Mesothelial cell of epicardium (in vitro differentiated cells): Measurements from ENCODE around the gene RYR3. TPM values are rescaled to one million over a fixed set of nuclear protein-coding genes. Genes with fewer than 3 reads are reported as not detected.

Source experiments
- DNase-seq, 2 experiments: peaks; one replicate each; pipeline ENCODE4 v3.0.0; 2021; ENCODE audit warnings: low spot score in 2 of 2; ENCODE audit not compliant: unreplicated experiment in 2 of 2
- H3K27ac Mint-ChIP-seq: 2 replicates; pipeline ENCODE4 v1.8.0; 2021; ENCODE audit warnings: mixed read lengths
- H3K27me3 Mint-ChIP-seq: 2 replicates; pipeline ENCODE4 v1.8.0; 2021; ENCODE audit warnings: low read depth, mixed read lengths
- H3K36me3 Mint-ChIP-seq: 2 replicates; pipeline ENCODE4 v1.8.0; 2021; ENCODE audit warnings: mixed read lengths
- H3K4me1 Mint-ChIP-seq: 2 replicates; pipeline ENCODE4 v1.8.0; 2021; ENCODE audit warnings: mixed read lengths
- H3K4me3 Mint-ChIP-seq: 2 replicates; pipeline ENCODE4 v1.8.0; 2021; ENCODE audit warnings: mild to moderate bottlenecking, moderate library complexity, mixed read lengths
- H3K9me3 Mint-ChIP-seq: 2 replicates; pipeline ENCODE4 v1.8.0; 2021; ENCODE audit warnings: mixed read lengths
- CTCF ChIP-seq: fragments of 200-600 bp; sonication (generic); IDR thresholded peaks from one replicate; pipeline ENCODE4 v1.5.0; 2021; ENCODE audit warnings: antibody characterized with exemption; ENCODE audit not compliant: unreplicated experiment
- total RNA-seq: library from RNA; stranded (reverse); gene quantifications from 3 replicates; pipeline ENCODE4 v1.2.1, GENCODE V29; 2021

The RYR3 gene
- total RNA-seq, 1 donor from 2014 or later = 3.8 TPM

GRCh38 chr15:33467146-33467815 lies 156.5 kb downstream of the RYR3 start:
- H3K9me3 Mint-ChIP-seq = peaks cover 4% of the 10 kb centered on the region
- no peak for TF ChIP-seq CTCF
- H3K4me1 Mint-ChIP-seq = no peaks in the 10 kb centered on the region
- no peaks in the 10 kb centered on the region for H3K36me3 Mint-ChIP-seq
- no peak for DNase-seq
- H3K4me3 Mint-ChIP-seq = no peak overlapping the region
- H3K27me3 Mint-ChIP-seq = peaks cover 12% of the 10 kb centered on the region
- H3K27ac Mint-ChIP-seq = no peak overlapping the region

- Mint-ChIP-seq H3K4me3 (no peak overlapping the region), H3K27ac (no peak overlapping the region), H3K9me3 (peaks cover 4% of the 10 kb centered on the region), H3K27me3 (peaks cover 15% of the 10 kb centered on the region), H3K4me1 (no peaks in the 10 kb centered on the region), H3K36me3 (no peaks in the 10 kb centered on the region)
- no peak for DNase-seq
- no peak for TF ChIP-seq CTCF
Observed at GRCh38 chr15:33467816-33468163, 157.0 kb downstream of the RYR3 start.

GRCh38 chr15:33468740-33469139 lies 158.0 kb downstream of the RYR3 start:
- Mint-ChIP-seq H3K27me3 (peaks cover 24% of the 10 kb centered on the region), H3K36me3 (no peaks in the 10 kb centered on the region), H3K4me1 (no peaks in the 10 kb centered on the region), H3K9me3 (peaks cover 4% of the 10 kb centered on the region), H3K27ac (no peak overlapping the region), H3K4me3 (no peak overlapping the region)
- no peak for DNase-seq
- TF ChIP-seq CTCF = no peak

- Mint-ChIP-seq H3K27me3 (peaks cover 29% of the 10 kb centered on the region), H3K27ac (no peak overlapping the region), H3K4me3 (no peak overlapping the region), H3K36me3 (no peaks in the 10 kb centered on the region), H3K4me1 (peaks cover 4% of the 10 kb centered on the region), H3K9me3 (no peaks in the 10 kb centered on the region)
- no peak for DNase-seq
- no peak for TF ChIP-seq CTCF
Observed at GRCh38 chr15:33473005-33473404, 162.2 kb downstream of the RYR3 start.

GRCh38 chr15:33473714-33474113 lies 162.9 kb downstream of the RYR3 start:
- Mint-ChIP-seq H3K9me3 (no peaks in the 10 kb centered on the region), H3K4me1 (peaks cover 4% of the 10 kb centered on the region), H3K36me3 (no peaks in the 10 kb centered on the region), H3K27me3 (peaks cover 30% of the 10 kb centered on the region), H3K4me3 (no peak overlapping the region), H3K27ac (no peak overlapping the region)
- DNase-seq = no peak
- no peak for TF ChIP-seq CTCF

- Mint-ChIP-seq H3K4me3 (no peak overlapping the region), H3K36me3 (no peaks in the 10 kb centered on the region), H3K27me3 (peaks cover 32% of the 10 kb centered on the region), H3K27ac (no peak overlapping the region), H3K4me1 (peaks cover 4% of the 10 kb centered on the region), H3K9me3 (peaks cover 7% of the 10 kb centered on the region)
- no peak for TF ChIP-seq CTCF
- DNase-seq = no peak
Observed at GRCh38 chr15:33476076-33476475, 165.3 kb downstream of the RYR3 start.
